Uterus (tissue), 4 donors: ENCODE results near the gene DCAF16. TPM values are rescaled to one million over a fixed set of nuclear protein-coding genes. Genes with fewer than 3 reads are reported as not detected.

Source experiments
- DNase-seq, 2 donors: peaks; one replicate each; pipeline ENCODE4 v3.0.0-alpha.2; 2019 to 2020
- H3K27ac ChIP-seq, 2 donors: fragments of 200-600 bp; sonication (generic); 1 replicate in 1 of 2; 2 replicates in 1 of 2; pipeline ENCODE4 v1.5.1; 2016 to 2018
- H3K27me3 ChIP-seq, 2 donors: fragments of 200-600 bp; sonication (generic); one replicate each; pipeline ENCODE4 v1.5.1; 2018 to 2019; ENCODE audit warnings: control low read depth in 1 of 2
- H3K36me3 ChIP-seq, 2 donors: fragments of 200-600 bp; sonication (generic); one replicate each; pipeline ENCODE4 v1.5.1; 2019; ENCODE audit warnings: control low read depth in 1 of 2
- H3K4me1 ChIP-seq, 2 donors: fragments of 200-600 bp; sonication (generic); one replicate each; pipeline ENCODE4 v1.5.1; 2018 to 2019; ENCODE audit warnings: control low read depth in 1 of 2
- H3K4me3 ChIP-seq, 2 donors: fragments of 200-600 bp; sonication (generic); 1 replicate in 1 of 2; 2 replicates in 1 of 2; pipeline ENCODE4 v1.5.1; 2018 to 2019; ENCODE audit warnings: mild to moderate bottlenecking in 1 of 2
- H3K9me3 ChIP-seq, 2 donors: fragments of 200-600 bp; sonication (generic); one replicate each; pipeline ENCODE4 v1.5.1; 2019; ENCODE audit warnings: control low read depth in 1 of 2
- CTCF ChIP-seq, 4 experiments: fragments of 200-600 bp in 2 of 4; fragments of 450-650 bp in 2 of 4; sonication (generic) in 2 of 4; IDR thresholded peaks; one replicate each; pipeline ENCODE4 v1.5.1; 2016 to 2019; ENCODE audit warnings: antibody characterized with exemption in 4 of 4, mild to moderate bottlenecking in 2 of 4, moderate library complexity in 1 of 4
- POLR2A ChIP-seq, 2 donors: fragments of 450-650 bp; IDR thresholded peaks; one replicate each; pipeline ENCODE4 v1.6.1; 2016; ENCODE audit warnings: antibody characterized with exemption in 2 of 2, mild to moderate bottlenecking in 1 of 2, moderate library complexity in 1 of 2
- intact Hi-C: fragments of 100-400 bp; cut with DNase I; formaldehyde crosslinking; loops from one replicate; pipeline ENCODE4 v1.15.1; 2023; ENCODE audit warnings: low total_unique reads
- total RNA-seq, 4 donors: library from RNA; depleted of rRNA in 3 of 4; stranded (reverse); fragments of >200 nt in 3 of 4; gene quantifications; one replicate each; pipeline versions ENCODE4 v1.1.0 to v1.2.4, GENCODE V29; 2014 to 2023
- donor health status: DM: yes; HTN: yes; CAD: no.

The DCAF16 gene
- total RNA-seq, 4 donors from 2014 or later = 25.6 to 65.9 (median 55.2) TPM

GRCh38 chr4:17773135-17773698 is 37.3 kb downstream of the DCAF16 start:
- intact Hi-C loops = no loop called here
- Histone ChIP-seq H3K36me3 (no peaks in the 10 kb centered on the region), H3K4me1 (no peaks in the 10 kb centered on the region), H3K27me3 (no peaks in the 10 kb centered on the region), H3K4me3 (no peak overlapping the region), H3K27ac (no peak overlapping the region), H3K9me3 (no peaks in the 10 kb centered on the region)
- no peak for TF ChIP-seq CTCF (IDR thresholded peaks at IDR 0.05)
- TF ChIP-seq POLR2A (IDR thresholded peaks at IDR 0.05) = no peak
- DNase-seq = no peak

GRCh38 chr4:17771284-17771908 is 39.2 kb downstream of the DCAF16 start:
- H3K27me3 ChIP-seq = no peaks in the 10 kb centered on the region
- no peak overlapping the region for H3K27ac ChIP-seq
- no peak overlapping the region for H3K4me3 ChIP-seq
- TF ChIP-seq CTCF (IDR thresholded peaks at IDR 0.05) (no peak), POLR2A (IDR thresholded peaks at IDR 0.05) (no peak)
- no peak for DNase-seq
- no peaks in the 10 kb centered on the region for H3K9me3 ChIP-seq
- H3K36me3 ChIP-seq = no peaks in the 10 kb centered on the region
- no peaks in the 10 kb centered on the region for H3K4me1 ChIP-seq
- intact Hi-C loops = no loop called here

- no peak for TF ChIP-seq POLR2A (IDR thresholded peaks at IDR 0.05)
- TF ChIP-seq CTCF (IDR thresholded peaks at IDR 0.05) = no peak
- H3K36me3 ChIP-seq = no peaks in the 10 kb centered on the region
- no peak overlapping the region for H3K27ac ChIP-seq
- intact Hi-C loops = no loop called here
- no peaks in the 10 kb centered on the region for H3K9me3 ChIP-seq
- DNase-seq = no peak
- H3K4me1 ChIP-seq = no peaks in the 10 kb centered on the region
- no peaks in the 10 kb centered on the region for H3K27me3 ChIP-seq
- no peak overlapping the region for H3K4me3 ChIP-seq
These were observed 39.7 kb downstream of the DCAF16 start for GRCh38 chr4:17770845-17771244.

- no peaks in the 10 kb centered on the region for H3K27me3 ChIP-seq
- intact Hi-C loops = no loop called here
- no peaks in the 10 kb centered on the region for H3K36me3 ChIP-seq
- no peak overlapping the region for H3K4me3 ChIP-seq
- no peak overlapping the region for H3K27ac ChIP-seq
- H3K4me1 ChIP-seq = no peaks in the 10 kb centered on the region
- H3K9me3 ChIP-seq = no peaks in the 10 kb centered on the region
- TF ChIP-seq CTCF (IDR thresholded peaks at IDR 0.05) (no peak), POLR2A (IDR thresholded peaks at IDR 0.05) (no peak)
- DNase-seq = no peak
These were observed 41.0 kb downstream of the DCAF16 start for GRCh38 chr4:17769406-17770174.

- intact Hi-C loops = no loop called here
- no peak for DNase-seq
- Histone ChIP-seq H3K4me3 (no peak overlapping the region), H3K27ac (no peak overlapping the region), H3K4me1 (no peaks in the 10 kb centered on the region), H3K36me3 (no peaks in the 10 kb centered on the region), H3K27me3 (no peaks in the 10 kb centered on the region), H3K9me3 (no peaks in the 10 kb centered on the region)
- TF ChIP-seq CTCF (IDR thresholded peaks at IDR 0.05) = no peak
These were observed 43.6 kb downstream of the DCAF16 start for GRCh38 chr4:17766826-17767458.
